GM12874 (cell line): Measurements from ENCODE around the gene LRP8.

ENCODE experiments used
- TF ChIP-seq, protein P1 (sequence below): IDR thresholded peaks from 2 replicates; pipeline ENCODE4 v1.5.1; 2011; ENCODE audit warnings: low read depth, mild to moderate bottlenecking, control low read depth, low read length, moderate library complexity; ENCODE audit not compliant: insufficient read depth

Gene LRP8

DNA sequence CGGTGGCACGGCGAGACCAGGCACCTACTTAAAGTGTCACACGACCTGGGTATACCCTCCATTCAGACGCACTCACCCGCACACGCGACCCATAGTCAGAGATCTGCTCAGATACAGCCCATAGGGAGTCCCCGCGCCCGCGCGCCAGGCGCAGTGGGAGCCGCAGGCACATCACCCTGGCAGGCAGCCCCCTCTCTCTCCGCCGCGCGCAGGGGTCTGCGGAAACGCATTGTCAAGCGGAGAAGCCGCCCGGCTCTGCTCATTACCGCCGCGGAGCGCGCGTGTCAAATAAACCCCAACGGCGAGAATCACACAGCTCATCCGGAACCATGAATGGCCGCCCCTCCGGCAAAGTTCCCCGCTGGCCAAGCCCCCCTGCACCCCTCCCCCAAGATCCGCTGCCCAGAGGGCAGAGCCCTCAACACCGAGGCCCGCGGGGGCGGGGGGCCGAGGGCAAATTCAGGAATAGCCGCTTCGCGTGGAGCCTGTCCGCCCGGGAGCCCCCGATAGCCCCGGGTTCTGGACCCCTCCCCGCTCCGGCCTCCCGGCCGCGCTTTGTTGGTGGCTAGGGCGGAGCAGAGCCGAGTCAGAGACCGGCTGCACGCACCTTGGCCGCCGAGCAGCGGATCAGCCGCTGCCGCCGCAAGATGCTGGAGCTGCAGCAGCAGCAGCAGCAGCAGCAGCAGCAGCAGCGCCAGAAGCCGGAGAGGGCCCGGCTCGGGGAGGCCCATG, 522 bp downstream of the LRP8 start:
- TF ChIP-seq, protein P1, sequence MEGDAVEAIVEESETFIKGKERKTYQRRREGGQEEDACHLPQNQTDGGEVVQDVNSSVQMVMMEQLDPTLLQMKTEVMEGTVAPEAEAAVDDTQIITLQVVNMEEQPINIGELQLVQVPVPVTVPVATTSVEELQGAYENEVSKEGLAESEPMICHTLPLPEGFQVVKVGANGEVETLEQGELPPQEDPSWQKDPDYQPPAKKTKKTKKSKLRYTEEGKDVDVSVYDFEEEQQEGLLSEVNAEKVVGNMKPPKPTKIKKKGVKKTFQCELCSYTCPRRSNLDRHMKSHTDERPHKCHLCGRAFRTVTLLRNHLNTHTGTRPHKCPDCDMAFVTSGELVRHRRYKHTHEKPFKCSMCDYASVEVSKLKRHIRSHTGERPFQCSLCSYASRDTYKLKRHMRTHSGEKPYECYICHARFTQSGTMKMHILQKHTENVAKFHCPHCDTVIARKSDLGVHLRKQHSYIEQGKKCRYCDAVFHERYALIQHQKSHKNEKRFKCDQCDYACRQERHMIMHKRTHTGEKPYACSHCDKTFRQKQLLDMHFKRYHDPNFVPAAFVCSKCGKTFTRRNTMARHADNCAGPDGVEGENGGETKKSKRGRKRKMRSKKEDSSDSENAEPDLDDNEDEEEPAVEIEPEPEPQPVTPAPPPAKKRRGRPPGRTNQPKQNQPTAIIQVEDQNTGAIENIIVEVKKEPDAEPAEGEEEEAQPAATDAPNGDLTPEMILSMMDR: no peak

DNA sequence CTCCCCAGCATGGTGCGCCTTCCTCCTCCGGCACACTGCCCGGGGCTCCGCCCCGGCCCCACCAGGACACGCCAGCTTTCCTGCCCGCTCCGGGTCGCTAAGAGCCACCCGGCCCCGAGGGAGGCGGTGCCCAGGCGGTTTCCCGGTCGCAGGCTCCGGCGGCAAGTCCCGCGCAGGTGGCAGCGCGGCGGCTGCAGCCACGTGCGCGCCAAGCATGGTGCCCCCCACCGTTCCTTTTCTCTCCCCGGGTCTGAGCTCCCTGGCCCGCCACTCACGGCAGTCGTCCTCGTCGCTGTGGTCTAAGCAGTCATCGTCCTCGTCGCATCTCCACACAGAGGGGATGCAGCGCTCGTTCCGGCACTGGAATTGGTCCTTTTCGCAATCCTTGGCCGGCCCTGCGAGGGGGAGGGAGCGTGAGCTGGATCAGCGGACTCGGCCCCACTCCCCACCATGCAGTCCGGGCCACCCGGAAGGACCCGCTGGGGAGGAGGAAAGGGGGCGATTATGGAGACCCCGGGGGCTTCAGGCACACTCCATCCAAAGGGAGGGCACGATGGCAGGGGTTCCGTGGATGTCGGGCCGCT, 1.2 kb downstream of the LRP8 start:
- TF ChIP-seq, protein P1: no peak

DNA sequence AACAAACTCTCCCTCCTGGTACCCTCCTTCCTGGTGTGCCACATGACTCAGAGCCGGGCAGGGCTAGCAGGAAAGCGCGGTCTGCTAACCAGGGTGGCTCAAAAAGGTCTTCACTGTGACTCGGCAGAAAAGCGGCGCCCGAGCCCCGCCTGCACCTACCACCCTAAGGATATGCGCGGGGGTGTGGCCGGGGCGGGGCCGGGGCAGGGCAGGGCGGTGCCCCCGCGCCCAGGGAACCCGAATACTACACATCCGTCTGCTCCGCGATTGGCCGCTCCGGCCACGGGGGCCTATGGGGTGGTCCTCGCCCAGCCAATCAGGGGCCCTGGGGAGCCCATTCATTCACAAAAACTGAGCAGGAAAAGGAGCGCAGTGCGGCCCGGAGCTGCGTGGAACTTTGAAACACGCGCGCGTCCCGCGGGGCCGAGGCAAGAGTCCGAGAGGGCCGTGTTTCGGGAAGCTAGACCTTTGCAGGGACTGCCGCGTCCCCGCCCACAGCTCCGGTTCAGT, 1.7 kb downstream of the LRP8 start:
- TF ChIP-seq, protein P1: no peak

DNA sequence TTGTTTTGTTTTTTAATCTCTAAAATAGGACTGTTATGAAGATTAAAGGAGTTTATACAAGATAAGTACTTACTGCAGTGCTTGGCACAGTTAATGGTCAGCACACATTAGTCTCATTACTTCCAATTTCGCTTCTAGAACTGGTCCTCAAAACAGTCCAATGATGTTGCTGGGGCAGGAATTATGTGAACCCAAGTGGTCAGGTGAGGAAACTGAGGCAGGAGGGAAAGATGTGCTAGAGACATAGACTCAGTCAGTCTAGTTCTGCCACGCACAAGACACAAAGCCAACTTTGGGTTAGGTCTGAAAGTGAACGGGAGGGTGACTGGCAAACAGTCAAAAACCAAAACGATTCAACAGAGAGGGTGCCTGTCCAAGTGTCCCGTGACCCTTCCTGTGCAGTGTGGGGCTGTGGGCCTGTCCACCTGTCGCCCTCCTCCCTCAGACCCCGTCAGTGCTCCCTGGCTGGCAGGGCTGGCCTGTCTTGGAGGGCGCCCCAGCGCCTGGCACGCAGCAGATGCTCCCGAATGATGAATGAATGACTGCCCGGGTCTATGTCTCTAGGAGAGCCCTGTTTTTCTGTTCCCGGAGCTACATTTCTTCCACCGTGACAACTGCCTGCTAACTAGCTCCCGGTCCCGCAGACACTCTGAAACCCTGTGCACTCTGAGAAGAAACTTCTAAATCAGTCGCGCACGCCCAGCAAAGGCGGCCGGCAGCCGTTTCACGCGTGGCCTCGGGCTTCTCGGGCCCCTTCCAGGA, 2.4 kb downstream of the LRP8 start:
- TF ChIP-seq, protein P1: no peak

DNA sequence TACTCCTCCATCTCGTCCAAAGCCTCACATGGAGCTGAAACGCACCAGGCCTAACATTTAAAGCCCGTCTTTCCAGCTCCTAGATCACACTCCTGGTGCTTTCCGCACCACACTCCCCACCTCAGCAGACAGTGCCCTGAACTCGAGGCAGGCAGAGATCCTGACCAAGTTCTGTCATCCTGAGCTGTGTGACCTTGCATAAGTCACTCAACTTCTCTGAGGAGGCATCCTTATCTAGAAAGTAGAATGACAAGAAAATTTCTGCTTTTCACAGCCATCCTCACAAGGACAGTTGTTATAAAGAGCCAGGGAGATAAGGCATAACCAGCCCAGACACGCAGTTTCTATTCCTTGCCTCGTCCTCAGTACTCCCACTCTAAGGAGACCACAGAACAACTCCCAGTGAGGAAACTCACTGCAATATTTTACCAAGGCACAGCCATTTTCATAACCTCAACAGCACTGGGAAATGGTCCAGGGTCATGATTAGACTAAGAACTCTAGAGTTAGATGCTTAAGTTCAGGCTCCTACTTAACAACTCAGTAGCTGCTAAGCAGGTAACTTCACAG, 3.1 kb downstream of the LRP8 start:
- TF ChIP-seq, protein P1: no peak

DNA sequence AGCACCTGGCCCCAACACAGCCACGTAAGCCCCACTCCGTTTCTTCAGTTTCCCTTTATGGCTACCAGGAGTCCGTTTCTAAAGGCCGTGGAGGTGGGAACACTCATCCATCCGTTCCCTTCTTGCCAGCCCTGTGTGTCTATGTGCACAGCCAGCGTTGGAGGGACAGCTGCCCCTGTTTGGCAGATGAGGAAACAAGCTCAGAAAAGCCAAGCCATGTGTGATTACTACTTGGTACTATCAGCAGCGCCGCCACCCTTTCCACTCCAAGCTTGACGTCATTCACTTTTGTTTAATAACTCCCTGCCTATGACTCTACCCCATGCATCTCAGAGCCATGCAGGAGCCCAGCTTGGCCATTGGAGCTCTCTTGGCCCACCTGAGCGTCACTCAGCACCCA, 3.5 kb downstream of the LRP8 start:
- TF ChIP-seq, protein P1: no peak

DNA sequence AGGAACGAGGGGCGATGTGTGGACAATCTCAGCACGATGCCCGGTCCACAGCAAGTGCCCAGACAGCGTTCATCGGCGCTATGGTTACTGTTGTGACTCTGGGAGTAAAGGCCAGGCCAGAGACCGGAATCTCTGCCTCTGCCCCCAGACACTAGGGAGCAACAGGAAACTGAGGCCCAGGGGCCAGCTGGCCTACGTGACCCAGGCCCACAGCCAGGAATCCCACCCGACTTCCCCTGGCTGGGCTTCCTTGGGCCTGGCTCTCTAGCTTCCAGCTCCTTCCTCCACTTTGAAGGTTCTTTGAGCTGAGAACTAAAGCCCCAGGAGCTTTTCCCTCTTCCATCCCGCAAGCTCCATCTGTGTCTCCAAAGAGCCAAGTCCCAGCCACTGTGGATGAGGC, 4.6 kb downstream of the LRP8 start:
- TF ChIP-seq, protein P1: no peak
